Right atrium auricular region (tissue), 2 donors: ENCODE results near the gene GABRG3. TPM values are rescaled to one million over a fixed set of nuclear protein-coding genes. Genes with fewer than 3 reads are reported as not detected.

Experiments used
- DNase-seq: peaks from one replicate; pipeline ENCODE4 v3.0.0-alpha.2; 2019; ENCODE audit warnings: low spot score
- H3K27ac ChIP-seq, 2 donors: fragments of 200-600 bp; sonication (generic); 1 replicate in 1 of 2; 2 replicates in 1 of 2; pipeline ENCODE4 v1.5.1; 2016 to 2019
- H3K27me3 ChIP-seq, 2 donors: fragments of 200-600 bp; sonication (generic); one replicate each; pipeline versions ENCODE4 v1.5.1 to v1.6.0; 2017 to 2019
- H3K36me3 ChIP-seq: fragments of 200-600 bp; sonication (generic); one replicate; pipeline ENCODE4 v1.5.1; 2016
- H3K4me1 ChIP-seq, 2 donors: fragments of 200-600 bp; sonication (generic); one replicate each; pipeline versions ENCODE4 v1.5.1 to v1.6.0; 2017 to 2019
- H3K4me3 ChIP-seq, 2 donors: fragments of 200-600 bp; sonication (generic); 1 replicate in 1 of 2; 2 replicates in 1 of 2; pipeline ENCODE4 v1.5.1; 2017 to 2019; ENCODE audit warnings: mild to moderate bottlenecking in 1 of 2, moderate library complexity in 1 of 2
- H3K9me3 ChIP-seq, 2 donors: fragments of 200-600 bp; sonication (generic); one replicate each; pipeline ENCODE4 v1.5.1; 2019
- total RNA-seq, 2 donors: library from RNA; depleted of rRNA; stranded (reverse); fragments of >200 nt; gene quantifications; one replicate each; pipeline ENCODE4 v1.1.0, GENCODE V29; 2016
- TF ChIP-seq, protein P1 (sequence below), 2 donors: fragments of 200-600 bp; sonication (generic); IDR thresholded peaks; one replicate each; pipeline ENCODE4 v1.5.1; 2019; ENCODE audit warnings: antibody characterized with exemption in 2 of 2

The GABRG3 gene
- total RNA-seq, 2 donors from 2014 or later = not detected

- TF ChIP-seq, protein P1, sequence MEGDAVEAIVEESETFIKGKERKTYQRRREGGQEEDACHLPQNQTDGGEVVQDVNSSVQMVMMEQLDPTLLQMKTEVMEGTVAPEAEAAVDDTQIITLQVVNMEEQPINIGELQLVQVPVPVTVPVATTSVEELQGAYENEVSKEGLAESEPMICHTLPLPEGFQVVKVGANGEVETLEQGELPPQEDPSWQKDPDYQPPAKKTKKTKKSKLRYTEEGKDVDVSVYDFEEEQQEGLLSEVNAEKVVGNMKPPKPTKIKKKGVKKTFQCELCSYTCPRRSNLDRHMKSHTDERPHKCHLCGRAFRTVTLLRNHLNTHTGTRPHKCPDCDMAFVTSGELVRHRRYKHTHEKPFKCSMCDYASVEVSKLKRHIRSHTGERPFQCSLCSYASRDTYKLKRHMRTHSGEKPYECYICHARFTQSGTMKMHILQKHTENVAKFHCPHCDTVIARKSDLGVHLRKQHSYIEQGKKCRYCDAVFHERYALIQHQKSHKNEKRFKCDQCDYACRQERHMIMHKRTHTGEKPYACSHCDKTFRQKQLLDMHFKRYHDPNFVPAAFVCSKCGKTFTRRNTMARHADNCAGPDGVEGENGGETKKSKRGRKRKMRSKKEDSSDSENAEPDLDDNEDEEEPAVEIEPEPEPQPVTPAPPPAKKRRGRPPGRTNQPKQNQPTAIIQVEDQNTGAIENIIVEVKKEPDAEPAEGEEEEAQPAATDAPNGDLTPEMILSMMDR (IDR thresholded peaks at IDR 0.05) = no peak
- H3K36me3 ChIP-seq = no peaks in the 10 kb centered on the region
- no peaks in the 10 kb centered on the region for H3K27me3 ChIP-seq
- DNase-seq = no peak
- H3K4me3 ChIP-seq = no peak overlapping the region
- H3K9me3 ChIP-seq = no peaks in the 10 kb centered on the region
- no peak overlapping the region for H3K27ac ChIP-seq
- H3K4me1 ChIP-seq = no peaks in the 10 kb centered on the region
Observed at GRCh38 chr15:27412415-27412814, 441.4 kb downstream of the GABRG3 start.

GRCh38 chr15:27414168-27414870 is 443.3 kb downstream of the GABRG3 start:
- TF ChIP-seq, protein P1 (IDR thresholded peaks at IDR 0.05) = no peak
- Histone ChIP-seq H3K27me3 (no peaks in the 10 kb centered on the region), H3K4me1 (no peaks in the 10 kb centered on the region), H3K36me3 (no peaks in the 10 kb centered on the region), H3K27ac (no peak overlapping the region), H3K4me3 (no peak overlapping the region), H3K9me3 (no peaks in the 10 kb centered on the region)
- no peak for DNase-seq

DNA sequence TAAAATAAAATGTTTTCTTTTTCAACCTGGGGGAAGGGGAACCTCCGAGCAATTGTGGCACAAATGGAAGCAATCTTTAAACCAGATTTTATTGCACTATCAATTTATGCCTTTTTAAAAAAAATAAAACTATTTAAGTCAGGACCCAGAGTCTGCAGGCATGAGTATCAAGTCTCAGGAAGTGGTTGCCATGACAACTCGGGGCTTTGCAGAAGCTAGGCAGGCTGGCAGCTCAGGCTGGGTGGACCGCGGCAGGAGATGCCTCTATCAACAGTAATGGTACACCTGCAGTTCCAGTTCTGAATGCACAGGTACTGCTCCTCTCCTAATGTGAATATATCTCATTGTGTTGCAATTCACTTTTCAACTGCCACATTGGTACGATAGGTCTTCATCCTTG is 447.7 kb downstream of the GABRG3 start:
- H3K36me3 ChIP-seq = no peaks in the 10 kb centered on the region
- H3K4me3 ChIP-seq = no peak overlapping the region
- no peak for DNase-seq
- TF ChIP-seq, protein P1 (IDR thresholded peaks at IDR 0.05) = no peak
- no peaks in the 10 kb centered on the region for H3K27me3 ChIP-seq
- no peaks in the 10 kb centered on the region for H3K9me3 ChIP-seq
- H3K4me1 ChIP-seq = no peaks in the 10 kb centered on the region
- H3K27ac ChIP-seq = no peak overlapping the region

DNA sequence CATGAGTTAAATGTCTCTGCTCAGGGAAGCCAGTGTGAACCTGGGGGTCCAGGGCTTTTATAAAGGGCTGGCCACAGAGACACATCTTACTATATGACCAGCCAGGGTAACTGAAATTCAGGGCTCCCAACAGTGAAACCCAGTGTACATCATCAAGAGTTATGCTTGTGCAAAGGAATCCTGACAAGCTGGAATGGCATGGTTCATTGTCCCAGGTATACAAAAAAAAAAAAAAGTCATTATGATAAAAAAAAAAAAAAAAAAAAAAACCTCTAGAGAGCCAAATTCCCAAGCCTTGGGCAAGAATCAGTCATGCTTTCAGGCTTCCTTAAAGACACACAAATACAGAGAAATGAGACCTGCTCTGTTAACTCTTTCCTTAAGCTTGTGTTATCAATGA is 452.0 kb downstream of the GABRG3 start:
- H3K27me3 ChIP-seq = no peaks in the 10 kb centered on the region
- TF ChIP-seq, protein P1 (IDR thresholded peaks at IDR 0.05) = no peak

GRCh38 chr15:27426805-27427204 is 455.8 kb downstream of the GABRG3 start:
- Histone ChIP-seq H3K4me1 (no peaks in the 10 kb centered on the region), H3K27ac (no peak overlapping the region), H3K9me3 (peaks cover 0 to 7% of the 10 kb centered on the region in 2 donors), H3K27me3 (no peaks in the 10 kb centered on the region), H3K4me3 (no peak overlapping the region), H3K36me3 (no peaks in the 10 kb centered on the region)
- TF ChIP-seq, protein P1 (IDR thresholded peaks at IDR 0.05) = no peak
- DNase-seq = no peak

More for the DNA sequence above, 452.0 kb downstream of the GABRG3 start:
- no peaks in the 10 kb centered on the region for H3K9me3 ChIP-seq
- no peak overlapping the region for H3K4me3 ChIP-seq
- no peaks in the 10 kb centered on the region for H3K36me3 ChIP-seq
- no peaks in the 10 kb centered on the region for H3K4me1 ChIP-seq
- no peak overlapping the region for H3K27ac ChIP-seq
- no peak for DNase-seq

DNA sequence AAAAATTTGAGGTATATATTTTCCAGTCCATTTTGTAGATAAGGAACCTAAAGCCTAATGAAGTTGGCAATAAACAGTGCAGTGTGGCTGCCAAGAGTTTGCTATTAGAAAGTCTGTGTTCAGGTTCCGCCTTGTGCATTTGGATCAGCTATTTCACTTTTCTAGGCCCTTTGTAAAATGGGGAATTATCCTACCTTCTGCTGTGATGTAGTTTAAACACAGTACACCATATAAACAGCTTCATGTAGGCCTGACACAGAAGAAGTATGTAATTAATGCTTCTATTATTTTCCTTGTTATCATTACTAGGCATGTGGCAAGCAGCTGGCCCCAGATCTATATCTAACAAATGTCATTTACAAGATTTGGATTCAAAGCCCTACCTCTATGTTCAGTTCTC is 456.3 kb downstream of the GABRG3 start:
- no peak overlapping the region for H3K4me3 ChIP-seq
- peaks cover 0 to 7% of the 10 kb centered on the region in 2 donors for H3K9me3 ChIP-seq
- H3K27me3 ChIP-seq = no peaks in the 10 kb centered on the region
- no peak for DNase-seq
- no peaks in the 10 kb centered on the region for H3K36me3 ChIP-seq
- no peak overlapping the region for H3K27ac ChIP-seq
- TF ChIP-seq, protein P1 (IDR thresholded peaks at IDR 0.05) = no peak
- no peaks in the 10 kb centered on the region for H3K4me1 ChIP-seq
